Neuronal stem cell (in vitro differentiated cells): ENCODE data around the gene ACTBL2.

Source experiments
- DNase-seq: peaks from one replicate; pipeline ENCODE4 v3.0.0-alpha.2; 2013; ENCODE audit warnings: low spot score
- H2AFZ ChIP-seq: one replicate; pipeline ENCODE4 v1.6.1; 2013; ENCODE audit warnings: mild to moderate bottlenecking, low read length, inconsistent platforms
- H2AK5ac ChIP-seq: 2 replicates; pipeline ENCODE4 v1.6.1; 2013; ENCODE audit warnings: low read depth, mild to moderate bottlenecking, inconsistent platforms, low read length, moderate library complexity, mixed read lengths
- H2BK120ac ChIP-seq: 2 replicates; pipeline ENCODE4 v1.6.1; 2013; ENCODE audit warnings: low read depth, mild to moderate bottlenecking, inconsistent platforms, low read length, moderate library complexity, mixed read lengths
- H2BK12ac ChIP-seq: one replicate; pipeline ENCODE4 v1.6.1; 2013; ENCODE audit warnings: low read length, inconsistent platforms
- H2BK15ac ChIP-seq: 2 replicates; pipeline ENCODE4 v1.6.1; 2013; ENCODE audit warnings: mild to moderate bottlenecking, low read length, inconsistent platforms, mixed read lengths
- H2BK5ac ChIP-seq: one replicate; pipeline ENCODE4 v1.6.1; 2013; ENCODE audit warnings: inconsistent platforms, mild to moderate bottlenecking, low read length, moderate library complexity
- H3K14ac ChIP-seq: one replicate; pipeline ENCODE4 v1.6.1; 2013; ENCODE audit warnings: low read length, inconsistent platforms
- H3K18ac ChIP-seq: 2 replicates; pipeline ENCODE4 v1.6.1; 2013; ENCODE audit warnings: low read length, inconsistent platforms
- H3K23ac ChIP-seq: 2 replicates; pipeline ENCODE4 v1.6.1; 2013; ENCODE audit warnings: low read depth, mild to moderate bottlenecking, mixed read lengths, low read length, inconsistent platforms; ENCODE audit not compliant: poor library complexity
- H3K27ac ChIP-seq: replicated peaks from 3 replicates; pipeline ENCODE4 v1.5.1; 2013; ENCODE audit warnings: low read length, inconsistent platforms
- H3K27me3 ChIP-seq, 3 experiments: 2 replicates each; pipeline ENCODE4 v1.6.1; 2013; ENCODE audit warnings: low read length in 3 of 3, mild to moderate bottlenecking in 2 of 3, inconsistent platforms in 1 of 3, low read depth in 1 of 3, mixed read lengths in 1 of 3, moderate library complexity in 1 of 3; ENCODE audit not compliant: control insufficient read depth in 3 of 3, insufficient read depth in 3 of 3
- H3K36me3 ChIP-seq, 2 donors: replicated peaks in 1 of 2; 2 replicates each; pipeline ENCODE4 v1.6.1; 2013; ENCODE audit warnings: low read length in 2 of 2; ENCODE audit not compliant: control insufficient read depth in 2 of 2, insufficient read depth in 2 of 2
- H3K4ac ChIP-seq: 2 replicates; pipeline ENCODE4 v1.6.1; 2013; ENCODE audit warnings: inconsistent platforms, mild to moderate bottlenecking, low read length, moderate library complexity
- H3K4me1 ChIP-seq, 2 donors: 1 replicate in 1 of 2; 2 replicates in 1 of 2; pipeline ENCODE4 v1.6.1; 2013; ENCODE audit warnings: low read length in 2 of 2, low read depth in 1 of 2; ENCODE audit not compliant: control insufficient read depth in 2 of 2, insufficient read depth in 1 of 2
- H3K4me2 ChIP-seq: one replicate; pipeline ENCODE4 v1.6.1; 2013; ENCODE audit warnings: mild to moderate bottlenecking, low read length, inconsistent platforms; ENCODE audit not compliant: insufficient read depth, poor library complexity, severe bottlenecking
- H3K4me3 ChIP-seq, 2 donors: 2 replicates each; pipeline ENCODE4 v1.5.1; 2013; ENCODE audit warnings: low read length in 2 of 2, mild to moderate bottlenecking in 2 of 2, inconsistent platforms in 1 of 2, moderate library complexity in 1 of 2
- H3K79me1 ChIP-seq: one replicate; pipeline ENCODE4 v1.6.1; 2013; ENCODE audit warnings: low read depth, mild to moderate bottlenecking, inconsistent platforms, low read length, moderate library complexity
- H3K9ac ChIP-seq: one replicate; pipeline ENCODE4 v1.6.1; 2013; ENCODE audit warnings: mild to moderate bottlenecking, low read depth, low read length, inconsistent platforms; ENCODE audit not compliant: poor library complexity
- H3K9me3 ChIP-seq, 2 donors: replicated peaks in 1 of 2; 2 replicates each; pipeline versions ENCODE3 to v1.6.1; 2013; ENCODE audit warnings: low read length in 2 of 2, mild to moderate bottlenecking in 2 of 2, inconsistent platforms in 1 of 2, low read depth in 1 of 2, mixed read lengths in 1 of 2, moderate library complexity in 1 of 2; ENCODE audit not compliant: control insufficient read depth in 2 of 2, insufficient read depth in 1 of 2
- H4K8ac ChIP-seq: one replicate; pipeline ENCODE4 v1.6.1; 2013; ENCODE audit warnings: low read depth, mild to moderate bottlenecking, inconsistent platforms, low read length, moderate library complexity
- H4K91ac ChIP-seq: one replicate; pipeline ENCODE4 v1.6.1; 2013; ENCODE audit warnings: low read length, low read depth, mild to moderate bottlenecking, inconsistent platforms; ENCODE audit not compliant: poor library complexity
- WGBS, 2 donors: extraction: QIAGEN DNeasy Blood & Tissue Kit; methylation state at CpG; one replicate each; pipeline ENCODE4 v1.1.7; 2013; ENCODE audit warnings: missing lambda C conversion rate in 2 of 2, mixed read lengths in 1 of 2; ENCODE audit not compliant: insufficient read length in 2 of 2, insufficient replicate concordance in 1 of 2; ENCODE audit errors: extremely low coverage in 2 of 2; 5-methylcytosine and 5-hydroxymethylcytosine counted together

The ACTBL2 gene

DNA sequence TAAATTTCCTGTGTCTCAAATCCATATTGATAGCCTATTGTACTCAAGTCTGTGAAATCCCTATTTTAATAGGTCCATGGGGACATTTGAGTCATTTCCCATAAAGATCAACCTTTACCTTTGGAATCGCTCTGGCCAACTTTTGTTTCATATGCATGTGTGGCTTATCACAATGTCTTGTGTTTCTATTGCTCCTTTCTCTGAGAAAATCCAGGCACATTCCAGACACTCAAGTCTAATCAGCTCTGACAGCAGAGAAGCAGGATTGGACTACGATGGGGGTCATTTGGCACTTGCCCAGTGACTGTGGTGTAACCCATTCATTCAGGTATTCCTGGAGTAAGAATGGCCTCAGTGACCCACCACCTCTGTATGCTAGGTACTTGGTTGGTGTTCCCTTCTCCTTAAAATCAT lies 48.4 kb downstream of the ACTBL2 start:
- Histone ChIP-seq H2BK120ac (no peak overlapping the region), H3K18ac (no peak overlapping the region), H3K4ac (no peak overlapping the region), H2BK5ac (no peak overlapping the region), H3K79me1 (no peaks in the 10 kb centered on the region), H3K27me3 (no peaks in the 10 kb centered on the region), H3K27ac (no peak overlapping the region), H2BK15ac (no peak overlapping the region), H2BK12ac (no peak overlapping the region), H3K4me1 (peaks cover 0 to 4% of the 10 kb centered on the region in 2 donors), H4K8ac (no peak overlapping the region), H2AFZ (no peak overlapping the region), H2AK5ac (no peak overlapping the region), H3K14ac (no peak overlapping the region), H4K91ac (no peak overlapping the region), H3K36me3 (no peaks in the 10 kb centered on the region), H3K4me2 (no peak overlapping the region), H3K4me3 (no peak overlapping the region), H3K23ac (no peak overlapping the region), H3K9me3 (peaks cover 0 to 2% of the 10 kb centered on the region in 2 donors), H3K9ac (no peak overlapping the region)
- DNase-seq: peak; percentile 12
- no CpG with 5 or more reads among the region's 2 CpGs for WGBS, 2 donors

DNA sequence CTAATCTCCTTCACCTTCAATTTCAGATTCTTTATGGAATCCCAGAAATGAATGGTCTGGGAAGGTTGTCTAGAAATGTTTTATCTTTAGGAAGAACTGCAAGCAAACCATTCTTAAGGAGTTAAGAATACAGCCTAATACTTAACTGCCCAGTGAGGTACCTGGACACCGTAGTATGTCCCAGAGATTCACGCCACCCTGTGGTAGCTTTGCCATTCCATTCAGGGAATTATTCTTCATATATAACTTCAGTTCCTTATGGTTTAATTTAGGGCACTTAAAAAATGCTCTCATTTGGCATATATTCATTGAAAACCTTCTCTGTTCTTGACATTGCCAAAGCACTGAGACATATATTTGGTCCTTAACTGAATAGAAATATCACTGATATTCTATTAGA lies 49.7 kb downstream of the ACTBL2 start:
- H2BK12ac ChIP-seq: no peak overlapping the region
- no peak overlapping the region for H2AFZ ChIP-seq
- H2AK5ac ChIP-seq: no peak overlapping the region
- H3K27me3 ChIP-seq: no peaks in the 10 kb centered on the region
- no peak overlapping the region for H2BK15ac ChIP-seq
- no peak overlapping the region for H3K23ac ChIP-seq
- H3K18ac ChIP-seq: no peak overlapping the region
- H3K79me1 ChIP-seq: no peaks in the 10 kb centered on the region
- no peak overlapping the region for H3K27ac ChIP-seq
- no peak overlapping the region for H3K4ac ChIP-seq
- peaks cover 0 to 4% of the 10 kb centered on the region in 2 donors for H3K4me1 ChIP-seq
- H3K4me2 ChIP-seq: no peak overlapping the region
- H4K91ac ChIP-seq: no peak overlapping the region
- no peak overlapping the region for H3K4me3 ChIP-seq
- H3K9ac ChIP-seq: no peak overlapping the region
- peaks cover 0 to 2% of the 10 kb centered on the region in 2 donors for H3K9me3 ChIP-seq
- H3K14ac ChIP-seq: no peak overlapping the region
- H4K8ac ChIP-seq: no peak overlapping the region
- no peak for DNase-seq
- no peak overlapping the region for H2BK120ac ChIP-seq
- no peak overlapping the region for H2BK5ac ChIP-seq
- WGBS, 2 donors: no CpG with 5 or more reads among the region's 2 CpGs
- no peaks in the 10 kb centered on the region for H3K36me3 ChIP-seq

DNA sequence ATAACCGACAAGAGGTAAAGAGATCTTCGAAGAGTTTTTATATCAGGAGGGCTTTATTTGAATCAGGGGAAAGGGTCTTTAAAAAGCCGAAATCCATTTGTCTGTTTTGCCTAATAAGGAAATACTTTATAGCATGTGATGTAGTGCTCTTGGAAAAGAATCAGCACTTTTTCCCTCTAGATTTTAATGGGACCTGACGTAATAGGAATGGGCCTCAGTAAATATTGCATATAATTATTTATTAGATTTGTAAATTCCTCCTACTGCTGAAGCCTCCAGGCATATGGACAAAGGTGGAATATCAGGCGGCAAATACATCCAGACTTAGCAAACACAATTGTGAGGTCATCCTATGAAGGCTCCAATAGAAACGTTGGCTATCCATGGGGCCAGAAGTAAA lies 50.9 kb downstream of the ACTBL2 start:
- no peak overlapping the region for H2BK120ac ChIP-seq
- H3K4me1 ChIP-seq: peaks cover 0 to 4% of the 10 kb centered on the region in 2 donors
- no peak for DNase-seq
- peaks cover 0 to 2% of the 10 kb centered on the region in 2 donors for H3K9me3 ChIP-seq
- no peaks in the 10 kb centered on the region for H3K79me1 ChIP-seq
- no peak overlapping the region for H2BK5ac ChIP-seq
- H4K91ac ChIP-seq: no peak overlapping the region
- no peak overlapping the region for H3K4ac ChIP-seq
- whole genome bisulfite sequencing, 2 donors: no CpG with 5 or more reads among the region's 6 CpGs
- no peak overlapping the region for H2BK15ac ChIP-seq
- H3K36me3 ChIP-seq: no peaks in the 10 kb centered on the region
- no peak overlapping the region for H2BK12ac ChIP-seq
- H3K27ac ChIP-seq: peak overlapping the region; percentile 34
- H3K4me3 ChIP-seq: no peak overlapping the region
- H3K14ac ChIP-seq: no peak overlapping the region
- no peak overlapping the region for H3K18ac ChIP-seq
- no peak overlapping the region for H3K23ac ChIP-seq
- H3K9ac ChIP-seq: no peak overlapping the region
- no peak overlapping the region for H4K8ac ChIP-seq
- H3K4me2 ChIP-seq: no peak overlapping the region
- H3K27me3 ChIP-seq: no peaks in the 10 kb centered on the region
- H2AK5ac ChIP-seq: no peak overlapping the region
- H2AFZ ChIP-seq: no peak overlapping the region
